ENCODE results near the gene C19orf47.
A peak's percentile ranks its signal among the peaks of the same experiment; 100 is the strongest.

The C19orf47 gene

DNA sequence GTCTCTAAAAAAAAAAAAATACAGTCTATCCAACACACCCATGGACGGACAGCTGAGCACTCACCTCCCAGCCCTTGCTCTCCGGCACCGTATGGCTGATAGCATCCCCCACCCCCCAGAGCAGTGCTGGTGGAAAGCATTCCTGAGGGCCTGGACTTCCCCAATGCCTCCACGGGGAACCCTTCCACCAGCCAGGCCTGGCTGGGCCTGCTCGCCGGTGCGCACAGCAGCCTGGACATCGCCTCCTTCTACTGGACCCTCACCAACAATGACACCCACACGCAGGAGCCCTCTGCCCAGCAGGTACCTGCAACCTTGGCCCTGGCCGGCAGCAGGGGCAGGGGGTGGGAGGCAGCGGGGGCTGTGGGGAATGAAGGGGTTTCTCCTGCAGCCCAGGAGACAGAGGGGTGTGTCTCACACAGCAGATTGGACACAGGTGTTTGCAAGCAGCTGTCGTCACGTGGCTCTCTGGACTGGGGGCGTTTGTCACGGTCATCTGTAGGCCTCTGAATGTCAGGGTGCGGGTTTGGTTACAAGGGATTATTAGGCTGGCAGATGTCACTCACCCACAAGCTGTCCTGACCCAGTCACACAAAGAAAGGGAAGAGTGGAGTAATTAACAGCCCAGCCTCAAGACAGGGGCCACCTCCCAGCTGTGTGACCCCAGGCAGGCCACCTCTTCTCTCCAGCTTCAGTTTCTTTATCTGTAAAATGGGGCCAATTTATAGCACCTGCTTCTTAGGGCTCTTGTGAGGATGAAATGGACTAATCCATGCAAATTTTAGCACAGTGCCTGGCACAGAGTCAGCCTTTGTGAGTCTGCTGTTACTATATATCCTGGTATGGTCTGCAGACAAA is 19.6 kb upstream of the C19orf47 start:
- DNase-seq (ENCODE audit: low spot score), result no peak
- TF ChIP-seq, protein P1, sequence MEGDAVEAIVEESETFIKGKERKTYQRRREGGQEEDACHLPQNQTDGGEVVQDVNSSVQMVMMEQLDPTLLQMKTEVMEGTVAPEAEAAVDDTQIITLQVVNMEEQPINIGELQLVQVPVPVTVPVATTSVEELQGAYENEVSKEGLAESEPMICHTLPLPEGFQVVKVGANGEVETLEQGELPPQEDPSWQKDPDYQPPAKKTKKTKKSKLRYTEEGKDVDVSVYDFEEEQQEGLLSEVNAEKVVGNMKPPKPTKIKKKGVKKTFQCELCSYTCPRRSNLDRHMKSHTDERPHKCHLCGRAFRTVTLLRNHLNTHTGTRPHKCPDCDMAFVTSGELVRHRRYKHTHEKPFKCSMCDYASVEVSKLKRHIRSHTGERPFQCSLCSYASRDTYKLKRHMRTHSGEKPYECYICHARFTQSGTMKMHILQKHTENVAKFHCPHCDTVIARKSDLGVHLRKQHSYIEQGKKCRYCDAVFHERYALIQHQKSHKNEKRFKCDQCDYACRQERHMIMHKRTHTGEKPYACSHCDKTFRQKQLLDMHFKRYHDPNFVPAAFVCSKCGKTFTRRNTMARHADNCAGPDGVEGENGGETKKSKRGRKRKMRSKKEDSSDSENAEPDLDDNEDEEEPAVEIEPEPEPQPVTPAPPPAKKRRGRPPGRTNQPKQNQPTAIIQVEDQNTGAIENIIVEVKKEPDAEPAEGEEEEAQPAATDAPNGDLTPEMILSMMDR (IDR thresholded peaks at IDR 0.05; ENCODE audit: borderline replicate concordance, control extremely low read depth, extremely low read depth, insufficient read depth, missing control alignments), result no peak
- in situ Hi-C loops (cut with MboI; ENCODE audit: low sequenced_read_pairs, unreplicated experiment), result no loop called here

DNA sequence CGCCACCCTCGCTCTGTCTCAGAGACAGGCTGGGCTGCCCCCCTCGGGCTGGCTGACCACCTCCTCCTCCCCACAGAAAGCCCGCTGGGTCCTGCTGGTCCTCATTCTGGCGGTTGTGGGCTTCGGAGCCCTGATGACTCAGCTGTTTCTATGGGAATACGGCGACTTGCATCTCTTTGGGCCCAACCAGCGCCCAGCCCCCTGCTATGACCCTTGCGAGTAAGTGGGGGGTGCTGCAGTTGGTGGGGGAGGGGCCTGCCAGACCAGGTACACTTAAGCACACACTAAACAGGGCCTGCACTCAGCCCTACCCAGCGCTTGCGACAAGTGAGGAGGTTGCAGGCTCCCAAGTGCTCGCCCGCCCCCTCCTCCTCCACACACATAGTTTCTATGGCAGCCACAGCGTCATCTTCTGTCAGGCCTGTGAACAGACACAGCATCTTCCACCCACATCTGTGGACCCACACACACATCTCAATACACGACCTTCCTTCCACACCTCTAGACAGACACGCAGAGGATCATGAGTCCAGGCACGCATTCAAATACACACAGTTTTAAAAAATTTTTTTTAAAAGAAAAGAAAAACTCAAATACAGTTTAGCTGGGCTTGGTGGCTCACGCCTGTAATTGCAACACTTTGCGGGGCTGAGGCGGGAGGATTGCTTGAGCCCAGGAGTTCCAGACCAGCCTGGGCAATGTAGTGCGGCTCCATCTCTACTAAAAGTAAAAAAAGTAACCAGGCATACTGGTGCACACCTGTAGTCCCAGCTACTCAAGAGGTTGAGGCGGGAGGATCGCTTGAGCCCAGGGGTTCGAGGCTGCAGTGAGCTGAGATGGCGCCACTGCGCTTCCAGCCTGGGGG is 18.7 kb upstream of the C19orf47 start:
- in situ Hi-C loops (cut with MboI; ENCODE audit: low sequenced_read_pairs, unreplicated experiment), result no loop called here
- TF ChIP-seq, protein P1 (IDR thresholded peaks at IDR 0.05; ENCODE audit: borderline replicate concordance, control extremely low read depth, extremely low read depth, insufficient read depth, missing control alignments), result no peak
- no peak for DNase-seq (ENCODE audit: low spot score)

DNA sequence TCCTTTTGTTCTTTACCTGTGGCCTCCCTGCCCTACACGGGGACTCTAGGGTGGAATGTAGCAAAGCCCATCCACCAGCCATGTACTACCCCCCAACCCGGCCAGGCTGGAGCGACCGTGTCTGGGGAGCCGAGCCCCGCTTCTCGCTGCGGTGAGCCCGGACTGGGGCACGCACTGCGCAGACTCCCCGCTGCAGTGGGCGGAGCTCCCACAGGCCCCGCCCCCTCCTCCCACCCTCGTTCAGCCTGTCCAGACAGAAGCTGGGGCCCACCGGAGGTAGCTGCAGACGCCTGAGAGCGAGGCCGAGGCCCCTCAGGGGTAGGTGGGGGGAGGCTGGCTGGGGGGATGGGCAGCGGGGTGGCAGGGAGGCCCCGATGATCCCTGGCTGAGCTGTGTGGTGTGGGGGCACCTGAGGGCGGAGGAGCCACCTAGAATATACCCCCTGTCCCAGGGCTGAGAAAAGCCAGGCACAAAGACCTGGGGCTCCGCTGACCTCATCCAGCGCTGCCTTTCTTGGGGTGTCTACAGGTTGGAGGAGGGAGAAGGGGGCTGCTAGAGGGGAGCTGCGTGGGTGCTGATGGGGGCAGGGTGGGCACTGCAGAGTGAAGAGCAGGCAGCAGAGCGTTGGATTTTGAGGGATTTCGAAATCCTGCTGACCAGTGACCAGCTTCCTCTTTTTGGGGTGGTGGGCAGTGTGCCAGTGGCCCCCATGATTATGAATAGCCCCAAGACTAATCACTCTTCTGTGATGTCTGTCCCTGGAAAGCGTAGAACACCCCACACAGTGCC is 17.6 kb upstream of the C19orf47 start:
- peak; percentile 91 for DNase-seq (ENCODE audit: low spot score)
- in situ Hi-C loops (cut with MboI; ENCODE audit: low sequenced_read_pairs, unreplicated experiment), result no loop called here
- TF ChIP-seq, protein P1 (IDR thresholded peaks at IDR 0.05; ENCODE audit: borderline replicate concordance, control extremely low read depth, extremely low read depth, insufficient read depth, missing control alignments), result no peak

DNA sequence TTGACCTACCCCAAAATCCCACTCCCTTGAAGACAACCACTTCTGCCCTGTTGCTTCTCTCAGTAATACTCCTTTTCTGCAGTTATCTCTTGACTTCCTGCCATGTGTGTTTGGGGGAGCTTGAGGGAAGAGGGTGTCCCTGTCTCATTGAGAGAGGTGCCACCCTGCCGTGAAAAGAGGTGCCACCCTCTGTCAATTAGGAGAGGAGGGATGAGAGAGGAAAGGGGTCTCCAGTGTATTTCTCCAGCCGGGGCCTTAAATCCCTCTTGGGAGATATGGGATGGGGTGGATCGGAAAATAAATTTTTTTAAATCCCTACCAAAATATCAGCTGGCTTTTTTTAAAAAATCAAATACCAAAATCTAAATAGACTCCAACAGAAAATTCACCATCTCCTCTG is 16.8 kb upstream of the C19orf47 start:
- no peak for DNase-seq (ENCODE audit: low spot score)
- TF ChIP-seq, protein P1 (IDR thresholded peaks at IDR 0.05; ENCODE audit: borderline replicate concordance, control extremely low read depth, extremely low read depth, insufficient read depth, missing control alignments), result no peak
- in situ Hi-C loops (cut with MboI; ENCODE audit: low sequenced_read_pairs, unreplicated experiment), result no loop called here

DNA sequence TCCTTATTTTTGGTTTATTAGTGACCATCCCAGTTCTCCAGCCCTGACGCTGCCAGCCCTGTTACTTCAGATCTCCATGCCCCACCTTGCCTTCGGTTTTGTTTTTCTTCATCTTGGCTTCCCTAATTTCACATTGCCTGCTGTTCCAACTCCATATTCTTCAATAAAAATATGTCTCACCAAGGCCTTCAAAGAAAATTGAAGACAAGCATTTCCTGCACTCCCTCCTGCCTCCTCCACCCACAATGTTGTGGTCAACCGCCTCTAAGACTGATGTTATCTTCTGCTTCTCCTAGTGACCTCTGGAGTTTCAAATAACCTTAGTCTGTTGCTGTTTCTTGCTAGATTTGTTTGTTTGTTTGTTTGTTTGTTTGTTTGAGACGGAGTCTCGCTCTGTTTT is 14.9 kb upstream of the C19orf47 start:
- peak; percentile 40 for DNase-seq (ENCODE audit: low spot score)
- TF ChIP-seq, protein P1 (IDR thresholded peaks at IDR 0.05; ENCODE audit: borderline replicate concordance, control extremely low read depth, extremely low read depth, insufficient read depth, missing control alignments), result no peak
- in situ Hi-C loops (cut with MboI; ENCODE audit: low sequenced_read_pairs, unreplicated experiment), result no loop called here

DNA sequence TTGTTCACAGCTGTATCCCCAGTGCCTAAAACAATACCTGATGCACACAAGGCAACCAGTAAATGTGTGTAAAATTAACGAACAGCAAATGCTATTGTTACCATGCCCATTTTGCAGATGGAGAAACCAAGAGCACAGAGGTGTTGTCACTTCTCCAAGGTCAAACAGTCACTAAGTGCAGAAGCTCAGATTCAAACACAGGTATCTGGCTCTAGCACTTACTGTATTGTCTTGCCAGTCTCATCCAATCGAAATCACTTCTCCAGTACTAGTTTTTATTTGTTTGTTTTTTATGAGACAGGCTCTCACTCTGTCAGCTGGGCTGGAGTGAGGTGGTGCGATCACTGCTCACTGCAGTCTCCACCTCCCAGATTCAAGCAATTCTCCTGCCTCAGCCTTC is 14.0 kb upstream of the C19orf47 start:
- TF ChIP-seq, protein P1 (IDR thresholded peaks at IDR 0.05; ENCODE audit: borderline replicate concordance, control extremely low read depth, extremely low read depth, insufficient read depth, missing control alignments), result no peak
- DNase-seq (ENCODE audit: low spot score), result no peak

More for the DNA sequence above, 14.0 kb upstream of the C19orf47 start:
- in situ Hi-C loops (cut with MboI; ENCODE audit: low sequenced_read_pairs, unreplicated experiment), result no loop called here
